ENCODE data around the gene DCPS. TPM values are rescaled to one million over a fixed set of nuclear protein-coding genes. Genes with fewer than 3 reads are reported as not detected.

DCPS gene
- total RNA-seq, 1 experiment from 2014 or later, result 34.8 TPM

Other genes with a start within 250 kb of the DCPS start
- 17.1 TPM for gene CDON, start 241.2 kb upstream of the DCPS start, total RNA-seq (2021; ENCODE audit: unreplicated experiment)
- gene RPUSD4, start 92.4 kb upstream of the DCPS start, total RNA-seq (2021; ENCODE audit: unreplicated experiment), result 52.3 TPM
- gene FAM118B, start 92.3 kb upstream of the DCPS start, total RNA-seq (2021; ENCODE audit: unreplicated experiment), result 41.6 TPM
- gene SRPRA, start 35.2 kb upstream of the DCPS start, total RNA-seq (2021; ENCODE audit: unreplicated experiment), result 149 TPM
- 44.8 TPM for gene FOXRED1, start 34.9 kb upstream of the DCPS start, total RNA-seq (2021; ENCODE audit: unreplicated experiment)
- gene TIRAP, start 21.0 kb upstream of the DCPS start, total RNA-seq (2021; ENCODE audit: unreplicated experiment), result 19.3 TPM
- 56.6 TPM for gene ST3GAL4, start 51.6 kb downstream of the DCPS start, total RNA-seq (2021; ENCODE audit: unreplicated experiment)